Tibial nerve (tissue), 4 donors: Measurements from ENCODE around the gene PXMP4. TPM values are rescaled to one million over a fixed set of nuclear protein-coding genes. Genes with fewer than 3 reads are reported as not detected.

Experiments
- DNase-seq, 2 donors: peaks; one replicate each; pipeline ENCODE4 v3.0.0-alpha.2; 2019; ENCODE audit warnings: low spot score in 2 of 2
- H3K27ac ChIP-seq, 4 donors: fragments of 200-600 bp; sonication (generic) in 3 of 4; one replicate each; pipeline ENCODE4 v1.5.1; 2017 to 2019; ENCODE audit warnings: mild to moderate bottlenecking in 1 of 4
- H3K27me3 ChIP-seq, 2 donors: fragments of 200-600 bp; sonication (generic) in 1 of 2; one replicate each; pipeline versions ENCODE4 v1.5.1 to v1.6.0; 2017 to 2019
- H3K36me3 ChIP-seq, 3 donors: fragments of 200-600 bp; sonication (generic); one replicate each; pipeline ENCODE4 v1.5.1; 2018 to 2019
- H3K4me1 ChIP-seq, 4 donors: fragments of 200-600 bp; sonication (generic) in 3 of 4; one replicate each; pipeline ENCODE4 v1.5.1; 2017 to 2019
- H3K4me3 ChIP-seq, 4 donors: fragments of 200-600 bp; sonication (generic) in 3 of 4; one replicate each; pipeline ENCODE4 v1.5.1; 2017 to 2019; ENCODE audit warnings: mild to moderate bottlenecking in 1 of 4, moderate library complexity in 1 of 4
- H3K9me3 ChIP-seq, 4 donors: fragments of 200-600 bp; sonication (generic) in 3 of 4; one replicate each; pipeline ENCODE4 v1.5.1; 2017 to 2019
- CTCF ChIP-seq, 5 experiments: fragments of 200-600 bp in 3 of 5; fragments of 450-650 bp in 2 of 5; sonication (generic) in 3 of 5; IDR thresholded peaks; one replicate each; pipeline ENCODE4 v1.5.1; 2016 to 2019; ENCODE audit warnings: antibody characterized with exemption in 5 of 5, mild to moderate bottlenecking in 3 of 5, moderate library complexity in 2 of 5
- EP300 ChIP-seq, 2 donors: sonication (generic); formaldehyde crosslinking; IDR thresholded peaks; one replicate each; pipeline ENCODE4 v1.6.1; 2017; ENCODE audit warnings: antibody characterized with exemption in 2 of 2, mild to moderate bottlenecking in 1 of 2
- POLR2A ChIP-seq, 2 donors: fragments of 450-650 bp; IDR thresholded peaks; one replicate each; pipeline ENCODE4 v1.6.1; 2017; ENCODE audit warnings: antibody characterized with exemption in 2 of 2, mild to moderate bottlenecking in 2 of 2, moderate library complexity in 2 of 2
- WGBS, 2 donors: methylation state at CpG; one replicate each; pipeline ENCODE4 v1.1.5; 2018; 5-methylcytosine and 5-hydroxymethylcytosine counted together
- total RNA-seq, 4 donors: library from RNA; depleted of rRNA; stranded (reverse); fragments of >200 nt; gene quantifications; one replicate each; pipeline ENCODE4 v1.1.0, GENCODE V29; 2016

The PXMP4 gene
- total RNA-seq, 4 donors from 2014 or later, result 5.1 to 9.6 (median 8.6) TPM

- Histone ChIP-seq H3K9me3 (no peaks in the 10 kb centered on the region), H3K36me3 (peaks cover 0 to 34% (median 0%) of the 10 kb centered on the region in 3 donors), H3K27ac (peak overlapping the region in 2 of 4 donors; percentile 90 to 93), H3K4me1 (peaks cover 0 to 60% (median 43%) of the 10 kb centered on the region in 4 donors), H3K27me3 (no peaks in the 10 kb centered on the region), H3K4me3 (no peak overlapping the region)
- no peak for TF ChIP-seq EP300 (IDR thresholded peaks at IDR 0.05)
- TF ChIP-seq POLR2A (IDR thresholded peaks at IDR 0.05), result no peak
- no peak for TF ChIP-seq CTCF (IDR thresholded peaks at IDR 0.05)
- WGBS, 2 donors, result 73 to 79% methylated on average over 8 of the region's 8 CpGs
- no peak for DNase-seq
Observed at GRCh38 chr20:33671573-33672288, 48.4 kb downstream of the PXMP4 start.

GRCh38 chr20:33670715-33671499 is 49.2 kb downstream of the PXMP4 start:
- no peak for DNase-seq
- no peaks in the 10 kb centered on the region for H3K27me3 ChIP-seq
- peaks cover 0 to 58% (median 40%) of the 10 kb centered on the region in 4 donors for H3K4me1 ChIP-seq
- H3K9me3 ChIP-seq, result no peaks in the 10 kb centered on the region
- TF ChIP-seq EP300 (IDR thresholded peaks at IDR 0.05) (no peak), CTCF (IDR thresholded peaks at IDR 0.05) (no peak), POLR2A (IDR thresholded peaks at IDR 0.05) (no peak)
- H3K27ac ChIP-seq, result peak overlapping the region in 1 of 4 donors; percentile 27
- WGBS, 2 donors, result 91 to 92% methylated on average over 6 of the region's 6 CpGs
- no peak overlapping the region for H3K4me3 ChIP-seq
- peaks cover 0 to 34% (median 0%) of the 10 kb centered on the region in 3 donors for H3K36me3 ChIP-seq

DNA sequence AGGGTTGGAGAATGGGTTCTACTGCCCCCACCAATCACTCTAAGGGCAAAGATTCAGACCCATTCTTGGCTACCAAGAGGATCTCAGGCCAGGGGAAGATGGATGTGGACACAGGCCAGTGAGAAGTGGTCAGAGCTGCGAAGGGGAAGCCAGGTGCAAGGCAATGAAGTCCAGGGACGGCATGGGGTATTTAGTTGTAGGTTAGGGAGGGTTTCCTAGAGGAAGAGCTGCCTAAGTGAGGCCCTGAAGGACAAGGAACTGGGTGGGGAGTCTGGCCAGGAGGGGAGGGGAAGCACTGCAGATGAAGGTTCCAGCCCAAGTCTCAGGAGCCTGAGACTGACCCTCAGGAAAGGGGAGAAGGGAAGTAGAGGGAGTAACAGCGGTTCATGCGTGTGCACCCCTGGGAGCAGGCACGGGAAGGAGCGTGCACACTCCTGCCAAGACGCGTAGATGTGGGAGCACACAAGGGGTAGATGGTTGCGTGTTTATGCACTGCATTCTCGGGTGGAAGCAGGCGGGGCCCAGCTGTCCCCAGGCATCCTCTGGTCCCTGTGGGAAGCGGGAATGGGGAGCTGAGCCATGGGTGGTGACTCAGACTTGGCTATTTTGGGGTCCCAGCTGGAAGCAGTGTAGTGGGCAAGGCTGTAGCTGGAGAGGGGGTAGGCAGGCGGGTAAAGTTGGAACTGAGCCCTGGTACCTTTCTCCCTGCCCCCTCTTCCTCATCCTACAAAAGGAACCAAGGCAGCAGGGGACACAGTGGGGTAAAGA is 50.1 kb downstream of the PXMP4 start:
- DNase-seq, result no peak
- H3K4me3 ChIP-seq, result no peak overlapping the region
- H3K9me3 ChIP-seq, result no peaks in the 10 kb centered on the region
- 77 to 79% methylated on average over 13 of the region's 13 CpGs for WGBS, 2 donors
- no peaks in the 10 kb centered on the region for H3K27me3 ChIP-seq
- H3K36me3 ChIP-seq, result peaks cover 0 to 34% (median 0%) of the 10 kb centered on the region in 3 donors
- H3K27ac ChIP-seq, result peak overlapping the region in 1 of 4 donors; percentile 27
- no peak for TF ChIP-seq CTCF (IDR thresholded peaks at IDR 0.05)
- no peak for TF ChIP-seq EP300 (IDR thresholded peaks at IDR 0.05)
- TF ChIP-seq POLR2A (IDR thresholded peaks at IDR 0.05), result no peak
- H3K4me1 ChIP-seq, result peaks cover 0 to 53% (median 33%) of the 10 kb centered on the region in 4 donors

DNA sequence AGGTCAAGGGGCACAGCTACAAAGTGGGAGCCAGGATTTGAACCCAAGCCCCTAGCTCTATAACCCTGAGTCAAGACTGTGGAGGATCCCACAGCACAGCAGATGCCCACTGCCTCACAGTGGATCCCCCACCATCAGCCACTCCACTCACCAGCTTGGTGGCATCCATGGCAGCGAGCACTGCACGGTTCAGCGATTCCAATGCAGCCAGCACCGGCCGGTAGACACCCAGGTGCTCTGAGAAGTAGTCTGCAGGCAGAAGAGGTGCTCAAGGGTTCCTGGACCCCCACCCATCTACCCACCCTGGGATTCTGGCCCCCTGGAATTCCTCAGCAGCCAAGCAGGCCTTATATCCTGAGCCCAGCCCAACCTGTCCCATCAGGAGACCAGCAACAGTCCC is 50.9 kb downstream of the PXMP4 start:
- 94 to 100% methylated on average over 5 of the region's 5 CpGs for WGBS, 2 donors
- Histone ChIP-seq H3K4me3 (no peak overlapping the region), H3K27me3 (no peaks in the 10 kb centered on the region), H3K27ac (peak overlapping the region in 1 of 4 donors; percentile 20), H3K36me3 (peaks cover 0 to 34% (median 0%) of the 10 kb centered on the region in 3 donors), H3K9me3 (no peaks in the 10 kb centered on the region), H3K4me1 (peaks cover 0 to 55% (median 30%) of the 10 kb centered on the region in 4 donors)
- TF ChIP-seq EP300 (IDR thresholded peaks at IDR 0.05), result no peak
- no peak for DNase-seq

- DNase-seq, result no peak
- Histone ChIP-seq H3K4me1 (peaks cover 0 to 57% (median 29%) of the 10 kb centered on the region in 4 donors), H3K36me3 (peaks cover 0 to 34% (median 0%) of the 10 kb centered on the region in 3 donors), H3K4me3 (no peak overlapping the region), H3K27ac (peak overlapping the region in 3 of 4 donors; percentile 87 to 93 (median 93)), H3K27me3 (no peaks in the 10 kb centered on the region), H3K9me3 (no peaks in the 10 kb centered on the region)
- TF ChIP-seq CTCF (IDR thresholded peaks at IDR 0.05), result no peak
- no peak for TF ChIP-seq POLR2A (IDR thresholded peaks at IDR 0.05)
- no peak for TF ChIP-seq EP300 (IDR thresholded peaks at IDR 0.05)
- 88 to 89% methylated on average over 13 of the region's 13 CpGs for WGBS, 2 donors
Observed at GRCh38 chr20:33668466-33669155, 51.5 kb downstream of the PXMP4 start.
